ENCODE data around the gene GAS6.
A peak's percentile ranks its signal among the peaks of the same experiment; 100 is the strongest.

GAS6 gene

GRCh38 chr13:113905018-113905417, 41.1 kb upstream of the GAS6 start:
- no peak for DNase-seq (ENCODE audit: low spot score)

DNA sequence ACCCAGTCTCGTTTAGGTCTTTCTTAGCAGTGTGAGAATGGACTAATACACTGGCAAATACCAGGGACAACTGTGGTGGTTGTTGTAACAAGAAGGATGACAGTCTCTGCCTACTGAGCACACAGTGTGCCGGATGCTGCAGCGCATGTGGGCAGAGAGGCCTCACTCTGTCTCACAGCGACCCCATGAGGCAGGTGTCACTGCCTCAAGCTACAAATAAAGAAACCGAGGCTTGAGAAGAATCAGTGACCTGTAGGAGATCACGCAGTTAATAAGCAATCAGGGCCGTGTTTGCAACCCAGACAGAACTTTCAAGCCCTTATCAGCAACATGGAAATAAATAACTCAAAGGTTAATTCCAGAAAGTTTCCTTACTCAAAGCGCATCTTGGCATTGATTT, 40.5 kb upstream of the GAS6 start:
- TF ChIP-seq, protein P1, sequence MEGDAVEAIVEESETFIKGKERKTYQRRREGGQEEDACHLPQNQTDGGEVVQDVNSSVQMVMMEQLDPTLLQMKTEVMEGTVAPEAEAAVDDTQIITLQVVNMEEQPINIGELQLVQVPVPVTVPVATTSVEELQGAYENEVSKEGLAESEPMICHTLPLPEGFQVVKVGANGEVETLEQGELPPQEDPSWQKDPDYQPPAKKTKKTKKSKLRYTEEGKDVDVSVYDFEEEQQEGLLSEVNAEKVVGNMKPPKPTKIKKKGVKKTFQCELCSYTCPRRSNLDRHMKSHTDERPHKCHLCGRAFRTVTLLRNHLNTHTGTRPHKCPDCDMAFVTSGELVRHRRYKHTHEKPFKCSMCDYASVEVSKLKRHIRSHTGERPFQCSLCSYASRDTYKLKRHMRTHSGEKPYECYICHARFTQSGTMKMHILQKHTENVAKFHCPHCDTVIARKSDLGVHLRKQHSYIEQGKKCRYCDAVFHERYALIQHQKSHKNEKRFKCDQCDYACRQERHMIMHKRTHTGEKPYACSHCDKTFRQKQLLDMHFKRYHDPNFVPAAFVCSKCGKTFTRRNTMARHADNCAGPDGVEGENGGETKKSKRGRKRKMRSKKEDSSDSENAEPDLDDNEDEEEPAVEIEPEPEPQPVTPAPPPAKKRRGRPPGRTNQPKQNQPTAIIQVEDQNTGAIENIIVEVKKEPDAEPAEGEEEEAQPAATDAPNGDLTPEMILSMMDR (IDR thresholded peaks at IDR 0.05; ENCODE audit: extremely low read depth, insufficient read depth, missing control alignments): peak; percentile 45
- in situ Hi-C loops (cut with MboI; ENCODE audit: low pct_unique_long_range_greater_than_20kb, low sequenced_read_pairs, unreplicated experiment): no loop called here
- no peak for DNase-seq (ENCODE audit: low spot score)

More at GRCh38 chr13:113905018-113905417, 41.1 kb upstream of the GAS6 start:
- in situ Hi-C loops (cut with MboI; ENCODE audit: low pct_unique_long_range_greater_than_20kb, low sequenced_read_pairs, unreplicated experiment): no loop called here
- TF ChIP-seq, protein P1 (IDR thresholded peaks at IDR 0.05; ENCODE audit: extremely low read depth, insufficient read depth, missing control alignments): no peak

GRCh38 chr13:113903912-113904311, 40.0 kb upstream of the GAS6 start:
- in situ Hi-C loops (cut with MboI; ENCODE audit: low pct_unique_long_range_greater_than_20kb, low sequenced_read_pairs, unreplicated experiment): no loop called here
- no peak for DNase-seq (ENCODE audit: low spot score)
- TF ChIP-seq, protein P1 (IDR thresholded peaks at IDR 0.05; ENCODE audit: extremely low read depth, insufficient read depth, missing control alignments): no peak

DNA sequence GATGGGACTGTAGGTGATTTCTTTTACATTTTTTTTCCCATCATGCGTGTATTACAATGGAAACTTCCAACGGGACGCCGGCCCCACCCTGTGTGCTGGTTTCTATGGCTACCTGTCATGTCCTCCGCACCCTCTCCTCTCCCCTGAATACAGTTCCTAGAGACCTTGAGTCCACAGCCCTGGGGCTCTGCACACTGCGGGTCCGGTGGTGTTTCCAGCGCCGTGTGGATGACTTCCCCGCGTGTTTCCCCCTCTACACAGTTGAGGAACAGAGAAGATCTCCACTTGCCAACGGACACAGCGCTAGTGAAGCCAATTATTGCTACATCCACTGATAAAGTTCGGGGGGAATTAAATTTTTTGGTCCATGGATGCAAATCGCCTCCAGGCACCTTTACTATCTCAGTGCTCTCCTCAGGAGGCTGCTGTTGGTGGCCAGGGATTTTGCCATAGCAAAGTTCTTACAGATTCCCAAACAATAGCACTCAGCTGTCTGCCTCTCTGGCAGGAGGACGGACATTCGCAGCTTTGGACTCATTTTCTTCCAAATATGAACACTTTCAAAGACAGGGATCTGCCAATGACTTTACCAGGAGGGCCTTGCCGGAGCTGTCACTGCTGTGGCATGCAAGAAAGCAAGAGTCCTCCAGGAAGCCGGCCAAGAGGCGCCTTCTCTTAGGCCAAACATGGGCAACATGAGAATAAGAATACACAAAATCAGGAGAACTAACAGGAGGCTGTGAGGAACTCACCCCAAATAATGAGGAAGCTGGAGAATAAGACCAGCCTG, 39.3 kb upstream of the GAS6 start:
- TF ChIP-seq, protein P1 (IDR thresholded peaks at IDR 0.05; ENCODE audit: extremely low read depth, insufficient read depth, missing control alignments): no peak
- in situ Hi-C loops (cut with MboI; ENCODE audit: low pct_unique_long_range_greater_than_20kb, low sequenced_read_pairs, unreplicated experiment): no loop called here
- no peak for DNase-seq (ENCODE audit: low spot score)

- DNase-seq (ENCODE audit: low spot score): no peak
- TF ChIP-seq, protein P1 (IDR thresholded peaks at IDR 0.05; ENCODE audit: extremely low read depth, insufficient read depth, missing control alignments): no peak
- in situ Hi-C loops (cut with MboI; ENCODE audit: low pct_unique_long_range_greater_than_20kb, low sequenced_read_pairs, unreplicated experiment): no loop called here
Observed at GRCh38 chr13:113902481-113902880, 38.6 kb upstream of the GAS6 start.

DNA sequence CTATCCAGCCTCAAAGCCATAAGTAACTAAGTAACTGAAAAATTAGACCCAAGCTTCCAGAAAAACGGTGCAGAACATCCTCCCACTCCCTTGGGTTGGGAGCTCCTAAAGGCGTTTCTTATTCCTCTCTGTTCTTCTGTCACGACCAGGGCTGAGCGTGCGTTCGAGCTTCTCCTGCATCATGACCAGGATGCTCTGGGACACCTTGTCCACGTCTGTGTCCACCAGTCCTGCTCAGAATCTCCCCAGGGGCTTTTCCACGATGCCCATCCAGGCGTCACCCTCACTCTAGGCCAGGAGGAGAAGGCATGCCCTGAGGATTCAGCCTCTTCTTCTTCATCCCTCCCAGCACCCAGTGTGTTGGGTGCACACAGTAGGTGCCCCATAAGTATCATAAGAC, 37.8 kb upstream of the GAS6 start:
- no peak for DNase-seq (ENCODE audit: low spot score)
- in situ Hi-C loops (cut with MboI; ENCODE audit: low pct_unique_long_range_greater_than_20kb, low sequenced_read_pairs, unreplicated experiment): no loop called here
- TF ChIP-seq, protein P1 (IDR thresholded peaks at IDR 0.05; ENCODE audit: extremely low read depth, insufficient read depth, missing control alignments): no peak

All from GM13977 (cell line).